HG02852 (cell line): ENCODE measurements around the gene TMEM132D.
"Not testable (repeated sequence)": the region's sequence is repeated elsewhere in the genome, so short reads cannot be mapped to it uniquely, and the experiment has no call there.

Experiments
- ATAC-seq: cut with Tn5 transposase; IDR thresholded peaks from one replicate; pipeline ENCODE4 v1.9.1; 2021; ENCODE audit warnings: mild to moderate bottlenecking, moderate library complexity; ENCODE audit not compliant: unreplicated experiment

TMEM132D gene

DNA sequence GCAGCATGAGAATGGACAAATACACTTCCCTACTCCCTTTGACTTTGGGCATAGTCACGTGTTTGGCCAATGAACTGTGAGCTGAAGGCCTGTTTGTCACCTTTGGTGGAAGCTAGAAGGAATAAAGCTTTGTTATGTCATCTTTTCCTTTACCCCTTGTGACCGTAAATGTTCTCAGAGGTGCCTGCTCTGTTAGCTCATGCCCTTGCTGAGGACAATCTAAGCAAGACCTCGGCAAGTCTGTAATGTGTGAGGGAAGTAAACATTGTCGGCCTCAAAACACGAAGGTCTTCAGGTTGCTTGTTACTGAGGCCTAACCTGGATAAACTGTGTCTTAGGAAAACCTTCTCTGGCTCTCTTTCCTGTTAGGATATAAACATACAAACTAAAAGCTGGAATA, 354.2 kb downstream of the TMEM132D start:
- ATAC-seq, result no peak

DNA sequence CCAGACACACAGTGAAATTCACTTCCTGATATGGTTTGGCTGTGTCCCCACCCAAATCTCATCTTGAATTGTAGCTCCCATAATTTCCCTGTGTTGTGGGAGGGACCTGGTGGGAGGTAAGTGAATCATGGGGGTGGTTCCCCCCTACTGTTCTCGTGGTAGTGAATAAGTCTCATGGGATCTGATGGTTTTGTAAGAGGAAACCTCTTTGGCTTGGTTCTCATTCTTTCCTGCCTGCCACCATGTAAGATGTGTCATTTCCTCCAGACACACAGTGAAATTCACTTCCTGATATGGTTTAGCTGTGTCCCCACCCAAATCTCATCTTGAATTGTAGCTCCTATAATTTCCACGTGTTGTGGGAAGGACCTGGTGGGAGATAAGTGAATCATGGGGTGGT, 354.8 kb downstream of the TMEM132D start:
- ATAC-seq, result not testable (repeated sequence)

DNA sequence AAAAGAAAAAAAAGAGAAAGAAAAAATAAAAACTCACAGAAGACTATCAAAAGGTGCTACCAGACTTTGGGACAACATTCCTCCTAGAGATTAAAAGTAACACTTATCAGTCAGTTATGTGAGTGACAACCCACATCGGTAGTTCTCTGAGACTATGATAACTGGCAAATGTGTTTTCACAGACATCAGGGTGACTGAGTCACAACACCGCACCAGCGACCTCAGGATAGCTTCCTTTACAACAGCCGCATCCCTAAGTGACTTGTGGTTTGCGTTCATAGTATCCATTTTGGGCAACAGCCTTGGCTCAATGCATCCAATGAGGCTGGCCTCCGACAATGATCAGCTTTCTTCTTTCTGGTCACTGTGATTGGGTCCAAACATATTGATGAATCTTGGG, 359.1 kb downstream of the TMEM132D start:
- no peak for ATAC-seq

DNA sequence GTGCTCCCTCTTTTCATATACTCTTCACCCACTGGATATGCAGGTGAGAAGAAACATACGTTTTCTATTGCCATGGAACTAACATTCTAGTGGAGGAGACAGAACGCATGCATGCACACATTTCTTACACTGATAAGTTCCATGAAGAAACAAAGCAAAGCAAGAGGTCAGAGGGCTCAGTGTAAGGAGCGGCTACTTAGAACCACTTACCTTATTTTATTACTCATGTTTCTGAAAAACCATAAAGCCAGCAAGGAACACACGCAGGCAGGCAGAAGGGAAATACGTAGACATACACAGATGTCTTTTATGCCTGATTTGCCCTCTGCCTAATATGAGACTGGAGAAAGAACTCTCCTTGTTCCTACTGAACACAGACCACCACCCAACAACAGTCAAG, 362.9 kb downstream of the TMEM132D start:
- no peak for ATAC-seq

DNA sequence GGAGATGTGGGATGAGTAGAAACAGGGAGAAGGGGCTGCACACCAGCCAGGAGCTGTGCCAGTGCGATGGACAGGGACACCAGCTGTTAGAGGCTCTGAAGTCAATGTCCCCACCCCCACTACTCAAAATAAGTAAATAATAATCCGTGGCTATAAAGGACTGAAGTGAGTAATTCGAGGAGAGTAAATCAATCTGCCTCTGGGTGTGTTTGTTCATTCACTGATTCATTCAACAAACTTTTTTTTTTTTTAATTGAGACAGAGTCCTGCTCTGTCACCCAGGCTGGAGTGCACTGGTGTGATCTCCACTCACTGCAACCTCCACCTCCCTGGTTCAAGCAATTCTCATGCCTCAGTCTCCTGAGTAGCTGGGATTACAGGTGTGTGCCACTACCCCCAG, 363.6 kb downstream of the TMEM132D start:
- ATAC-seq, result no peak

DNA sequence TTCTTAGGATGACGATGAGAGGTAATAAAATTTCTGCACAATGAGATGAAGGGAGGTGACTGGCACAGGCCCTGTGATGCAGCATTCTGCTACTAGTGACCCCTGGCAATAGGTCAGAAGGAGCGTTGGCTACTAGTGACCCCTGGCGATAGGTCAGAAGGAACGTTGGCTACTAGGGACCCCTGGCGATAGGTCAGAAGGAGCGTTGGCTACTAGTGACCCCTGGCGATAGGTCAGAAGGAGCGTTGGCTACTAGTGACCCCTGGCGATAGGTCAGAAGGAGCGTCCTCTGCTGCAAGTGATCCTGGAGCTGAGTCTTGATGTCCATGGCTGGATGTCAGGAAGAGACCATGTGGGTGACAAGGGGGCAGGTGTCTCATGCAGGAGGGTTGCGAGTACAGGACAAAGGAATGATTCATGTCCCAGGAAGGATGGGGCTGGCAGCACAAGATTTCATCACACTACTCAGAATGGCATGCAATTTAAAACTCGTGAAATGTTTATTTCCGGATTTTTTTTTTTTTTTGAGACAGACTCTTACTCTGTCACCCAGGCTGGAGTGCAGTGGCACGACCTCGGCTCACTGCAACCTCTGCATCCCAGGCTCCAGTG, 365.0 kb downstream of the TMEM132D start:
- not testable (repeated sequence) for ATAC-seq

DNA sequence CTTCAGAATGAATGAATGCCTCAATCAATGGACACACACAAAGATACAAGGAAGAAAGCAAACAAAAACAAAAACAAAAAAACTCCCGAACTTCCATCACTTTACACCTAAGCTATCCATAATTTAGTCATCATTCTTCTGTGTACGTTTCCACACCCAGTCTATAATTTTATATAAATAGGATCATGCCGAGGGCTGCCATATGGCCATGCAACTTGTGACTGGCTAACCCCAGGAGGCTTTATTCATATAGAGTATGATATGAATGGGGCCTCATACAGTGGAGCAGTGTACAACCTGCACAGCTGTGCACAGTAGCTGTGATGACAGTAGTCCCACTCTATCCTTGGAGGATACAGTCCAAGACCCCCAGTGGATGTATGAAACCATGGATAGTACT, 365.7 kb downstream of the TMEM132D start:
- ATAC-seq, result no peak

DNA sequence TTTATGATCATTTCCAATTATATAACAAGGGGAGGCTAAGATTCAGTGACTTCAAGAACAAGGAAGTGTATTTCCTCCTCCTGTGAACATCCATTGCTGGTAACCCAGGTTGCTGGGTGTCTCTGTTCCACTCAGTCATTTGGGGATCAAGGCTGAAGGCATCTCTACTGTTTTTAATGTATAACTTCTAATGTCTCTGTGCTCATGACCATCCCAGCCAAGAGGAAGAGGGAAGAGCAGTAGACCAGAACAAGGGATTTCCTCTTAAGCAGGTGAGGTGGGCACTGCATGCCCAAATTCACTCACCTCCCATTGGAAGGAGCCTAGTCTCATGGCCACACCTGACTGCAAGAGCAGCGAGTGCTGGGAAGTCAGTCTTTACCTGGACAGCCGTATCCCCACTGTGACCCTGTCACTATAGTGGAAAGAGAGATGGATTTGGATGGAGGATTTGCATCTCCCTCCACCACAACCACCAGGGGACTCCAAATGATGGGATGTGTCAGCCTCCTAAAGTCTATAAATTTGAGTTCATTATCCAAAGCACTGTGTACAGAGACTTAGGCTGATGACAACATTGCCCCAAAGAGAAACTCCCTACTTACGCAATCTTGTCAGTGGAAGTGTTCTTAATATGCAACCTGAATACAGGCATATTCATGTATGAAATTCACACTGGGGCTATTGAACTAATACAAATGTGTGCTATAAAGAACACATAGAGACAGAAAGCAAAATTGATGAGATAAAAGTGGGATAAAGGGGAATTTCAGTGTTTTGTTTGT, 368.7 kb downstream of the TMEM132D start:
- ATAC-seq, result no peak

DNA sequence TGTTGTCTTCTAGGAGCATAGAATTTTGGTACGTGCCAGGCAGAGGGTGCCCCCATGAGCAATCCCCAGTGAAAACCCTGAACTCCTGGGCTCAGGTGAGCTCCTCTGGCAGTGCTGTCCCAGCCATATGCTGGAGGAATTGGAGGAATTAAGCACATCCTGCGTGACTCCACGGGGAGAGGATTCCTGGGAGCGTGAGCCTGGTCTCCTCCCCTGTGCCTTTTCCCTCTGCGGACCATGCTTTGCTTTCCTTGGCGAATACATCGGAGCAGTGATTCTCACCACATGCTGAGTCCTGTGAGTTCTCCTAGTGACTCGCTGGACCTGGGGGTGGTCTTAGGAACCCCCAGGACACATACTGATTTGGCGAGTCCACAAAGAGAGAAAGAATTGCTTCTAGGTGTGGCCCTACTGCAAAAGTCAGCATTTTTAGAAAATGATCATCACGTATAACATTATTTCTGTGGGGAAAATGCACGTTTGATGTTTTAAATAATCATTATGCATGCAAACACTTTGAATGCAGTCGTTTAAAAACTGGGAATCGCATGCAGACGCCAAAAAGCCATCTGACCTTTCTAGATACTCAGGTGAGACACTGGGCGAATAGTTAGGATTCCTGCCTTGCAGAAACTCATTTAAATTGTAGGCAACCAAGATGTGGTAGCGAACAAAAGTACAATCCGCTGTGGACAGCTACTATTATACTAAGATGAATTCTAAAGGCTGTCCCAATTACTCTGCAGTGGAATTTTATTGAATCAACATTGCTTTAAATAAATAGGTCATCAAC, 370.9 kb downstream of the TMEM132D start:
- ATAC-seq, result no peak

DNA sequence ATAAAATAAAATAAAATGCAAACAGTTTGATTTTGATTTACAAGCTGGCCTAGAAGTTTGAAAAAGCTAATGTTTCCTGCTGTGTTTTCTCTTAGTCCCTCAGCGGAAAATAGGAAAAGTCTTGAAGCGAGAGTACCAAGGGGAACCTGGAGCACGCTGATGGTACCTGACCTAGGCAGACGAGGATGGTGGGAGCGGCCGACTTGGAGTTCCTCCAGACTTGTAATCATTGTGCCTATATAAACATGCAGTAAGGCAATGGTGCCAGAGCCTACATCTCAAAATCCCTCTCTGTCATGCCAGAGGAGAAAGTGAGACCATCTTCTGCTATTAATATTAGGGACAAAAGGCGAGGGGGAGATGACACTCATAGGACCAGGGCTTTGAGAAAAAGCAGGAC, 371.7 kb downstream of the TMEM132D start:
- no peak for ATAC-seq

DNA sequence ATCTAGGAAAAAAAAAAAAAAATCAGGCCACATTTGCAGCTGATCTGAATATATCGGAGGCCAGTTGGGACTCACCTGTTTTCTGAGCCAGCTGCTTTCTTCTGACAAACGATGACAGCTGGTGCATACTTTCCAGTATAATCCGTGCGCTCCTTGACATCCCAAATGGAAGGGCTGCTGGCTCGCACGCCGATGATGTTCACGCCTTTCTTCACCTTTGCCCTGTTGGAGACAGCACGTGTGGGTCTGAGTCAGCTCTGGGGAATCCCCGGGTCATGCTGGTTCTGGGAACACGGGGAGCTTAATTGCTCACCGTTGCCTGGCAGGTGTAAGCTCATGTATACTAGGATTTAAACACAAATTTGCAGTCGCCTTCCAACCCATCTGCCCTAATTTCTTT, 372.8 kb downstream of the TMEM132D start:
- no peak for ATAC-seq

DNA sequence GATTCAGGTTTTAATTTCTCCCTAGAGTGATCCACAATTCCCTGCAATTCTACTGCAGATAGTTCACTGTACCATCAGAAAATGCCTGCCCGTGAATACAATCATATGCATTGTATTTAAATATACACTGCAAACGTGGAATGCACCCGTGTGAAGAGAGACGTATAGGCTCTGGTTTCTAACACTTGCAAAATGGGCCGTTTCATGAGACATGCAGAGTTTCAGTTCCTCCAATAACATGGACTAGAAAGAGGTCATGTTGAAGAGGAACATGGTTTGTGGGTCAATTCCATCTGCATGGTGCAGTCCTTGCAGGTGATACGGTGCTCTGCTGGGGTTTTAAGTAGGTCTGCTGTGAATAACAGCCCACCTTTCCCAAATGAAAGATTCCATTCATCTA, 373.3 kb downstream of the TMEM132D start:
- no peak for ATAC-seq

DNA sequence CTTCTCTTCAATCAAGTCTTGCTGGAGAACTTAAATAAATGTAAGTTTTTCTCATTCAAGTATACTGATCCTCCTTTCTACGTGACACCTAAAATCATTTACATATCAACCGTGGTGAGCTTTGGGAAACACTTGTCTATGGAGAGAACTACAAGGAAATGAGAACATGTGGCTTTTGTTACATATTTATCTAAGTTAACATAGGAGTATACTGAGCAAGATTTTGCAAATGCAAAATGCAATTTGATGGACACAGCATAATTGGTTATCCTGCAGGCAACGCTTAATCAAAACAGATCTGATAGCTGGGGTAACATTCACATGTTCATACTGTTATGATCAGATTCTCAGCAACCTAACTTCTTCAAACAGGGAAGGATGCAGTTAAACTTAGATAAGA, 376.3 kb downstream of the TMEM132D start:
- ATAC-seq, result no peak

DNA sequence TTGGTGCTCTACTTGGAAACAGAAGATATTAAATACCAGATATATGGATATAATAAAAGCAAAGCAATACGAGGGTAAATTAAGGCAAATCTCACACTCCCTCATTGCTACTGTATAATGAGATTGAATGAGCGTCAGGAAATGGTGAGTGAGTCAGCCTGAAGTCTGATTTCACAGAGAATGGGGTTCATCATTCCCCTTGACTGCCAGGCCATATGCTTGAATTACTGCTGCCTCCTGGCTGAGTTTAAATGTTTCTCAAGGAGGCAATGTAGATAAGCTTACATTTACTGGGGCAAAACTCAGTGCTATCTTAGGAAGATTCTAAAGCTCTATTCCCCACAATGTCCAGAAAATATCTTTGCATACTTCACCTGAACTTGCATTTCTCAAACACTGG, 380.2 kb downstream of the TMEM132D start:
- no peak for ATAC-seq

DNA sequence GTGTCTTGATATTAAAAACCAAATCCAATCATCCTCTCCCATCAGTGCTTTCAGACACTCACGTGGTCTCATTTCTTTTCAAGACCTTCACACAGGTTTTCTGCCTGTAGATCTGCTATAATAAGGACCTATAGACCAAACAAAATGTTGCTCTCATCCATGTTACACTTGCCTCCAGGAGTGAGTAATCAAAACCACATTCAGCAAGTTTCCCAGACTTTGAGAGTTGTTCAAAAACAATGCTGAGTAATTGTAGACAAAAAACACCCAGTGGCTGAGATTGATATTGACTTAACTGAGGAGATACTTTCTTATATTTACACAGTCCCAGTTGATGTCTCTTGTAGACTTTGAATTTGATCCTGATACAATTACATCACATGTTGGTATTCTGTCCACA, 383.1 kb downstream of the TMEM132D start:
- no peak for ATAC-seq

DNA sequence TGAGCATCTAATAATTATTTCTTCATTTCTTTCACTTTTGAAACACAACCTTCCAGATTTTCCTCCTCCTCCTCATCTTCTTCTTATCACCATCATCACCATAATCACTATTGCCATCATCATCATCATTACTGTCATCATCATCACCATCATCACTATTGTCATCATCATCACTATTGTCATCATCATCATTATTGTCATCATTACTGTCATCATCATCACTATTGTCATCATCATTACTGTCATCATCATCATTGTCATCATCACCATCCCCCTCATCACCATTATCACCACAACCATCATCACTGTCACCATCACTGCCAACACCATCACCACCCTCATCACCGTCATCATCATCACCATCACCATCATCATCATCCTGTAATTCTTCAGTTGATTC, 400.0 kb downstream of the TMEM132D start:
- ATAC-seq, result no peak

DNA sequence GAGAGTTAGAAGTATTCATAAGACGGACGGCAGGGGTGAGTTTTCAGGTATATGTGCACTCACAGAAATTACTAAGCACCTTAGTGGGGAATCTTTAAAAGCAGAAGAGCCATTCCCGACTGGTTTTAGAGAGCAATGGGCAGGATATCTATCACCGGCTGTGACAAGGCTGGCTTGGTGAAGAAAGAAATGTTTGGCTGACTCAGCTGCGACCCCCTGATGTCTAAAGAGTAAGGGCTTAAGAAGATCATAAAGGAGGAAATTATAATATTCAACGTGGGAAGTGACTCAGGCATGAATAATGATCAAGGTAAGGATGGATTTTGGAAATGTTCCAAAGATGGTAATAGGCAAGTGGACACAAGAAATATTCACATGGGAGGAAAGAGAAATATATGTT, 407.6 kb downstream of the TMEM132D start:
- no peak for ATAC-seq

DNA sequence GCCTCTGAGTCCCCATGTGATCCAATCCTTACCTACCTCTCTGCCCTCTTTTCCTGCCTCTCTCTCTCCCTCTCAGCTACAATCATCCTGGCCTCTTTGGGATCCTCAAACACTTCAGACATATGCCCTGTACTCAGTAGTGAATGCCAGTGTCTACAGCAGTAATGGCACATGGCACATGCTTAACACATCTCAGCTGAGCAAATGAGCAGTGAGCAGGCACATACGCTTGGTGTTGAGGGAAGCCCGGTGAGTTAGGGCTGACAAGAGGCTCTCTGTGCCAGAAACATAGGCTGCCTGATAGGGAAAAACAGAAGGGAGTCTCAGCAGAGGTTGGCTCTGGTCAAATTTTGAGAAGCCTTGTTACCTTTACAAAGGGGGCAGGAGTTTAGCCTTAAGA, 409.1 kb downstream of the TMEM132D start:
- ATAC-seq, result no peak

DNA sequence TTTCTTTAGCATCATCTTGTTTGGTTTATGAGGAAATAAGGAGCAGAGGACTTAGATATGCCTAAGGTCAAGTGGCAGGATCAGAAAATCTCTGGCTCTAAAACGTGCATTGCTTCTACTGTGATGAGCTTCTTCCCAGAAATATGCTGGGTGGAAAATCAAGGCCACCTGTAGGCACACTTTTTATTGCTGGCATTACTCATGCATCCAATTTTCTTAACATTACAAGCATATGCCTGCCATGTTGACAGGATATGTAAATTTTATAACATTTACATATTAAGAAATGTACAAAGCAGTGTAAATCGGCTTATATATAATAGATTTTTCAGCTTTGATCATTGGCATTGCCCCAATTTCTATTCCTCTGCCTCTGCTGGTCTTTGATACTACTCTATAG, 409.6 kb downstream of the TMEM132D start:
- ATAC-seq, result no peak

DNA sequence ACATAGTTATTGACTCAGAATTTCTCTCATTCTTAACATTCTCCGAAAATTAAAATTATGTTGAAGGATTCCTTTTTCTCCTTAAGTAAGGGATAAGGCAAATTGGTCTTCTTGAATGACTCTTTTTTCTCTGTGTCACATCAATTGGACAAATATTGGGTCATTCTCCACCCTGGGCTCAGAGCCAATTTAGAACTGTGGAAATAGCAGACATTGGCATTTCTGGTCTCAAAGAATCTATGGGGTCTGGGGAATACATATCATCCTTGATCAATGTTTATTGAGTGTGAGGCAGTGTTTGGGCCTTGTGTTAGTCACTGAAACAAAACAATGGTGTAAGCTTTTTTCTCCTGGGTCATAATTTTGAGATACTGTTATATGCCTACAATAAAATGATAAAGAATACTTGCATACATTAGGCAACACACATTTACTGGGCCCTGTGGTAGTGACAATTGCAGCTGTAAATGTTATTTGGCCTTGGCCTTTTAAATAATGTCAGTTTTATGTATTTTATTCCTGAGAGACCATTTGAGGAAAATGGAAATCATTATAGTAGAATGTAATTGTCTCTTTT, 414.6 kb downstream of the TMEM132D start:
- no peak for ATAC-seq

DNA sequence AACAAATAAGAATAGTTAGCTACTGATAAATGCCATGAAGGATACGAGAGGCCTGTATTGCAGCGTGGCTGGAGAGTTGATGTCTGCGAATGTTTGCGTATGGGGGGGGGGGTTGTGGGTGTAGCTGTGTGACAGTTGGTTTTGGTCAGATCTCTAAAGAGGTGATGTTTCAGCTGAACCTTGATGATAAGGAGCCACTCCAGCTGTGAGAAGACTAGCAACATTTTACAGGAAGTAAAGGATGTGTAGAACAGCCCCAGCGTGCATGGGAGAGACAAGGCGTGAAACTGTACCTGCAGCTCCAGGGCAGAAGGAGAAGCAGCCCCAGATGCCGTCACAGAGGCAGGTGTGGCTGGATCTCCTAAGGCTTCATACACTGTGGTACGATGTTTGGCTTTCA, 416.9 kb downstream of the TMEM132D start:
- no peak for ATAC-seq
